ENCODE results near the gene SEMA7A. TPM values are rescaled to one million over a fixed set of nuclear protein-coding genes. Genes with fewer than 3 reads are reported as not detected.
"Not testable (repeated sequence)": the region's sequence is repeated elsewhere in the genome, so short reads cannot be mapped to it uniquely, and the experiment has no call there.

Gene SEMA7A
- total and polyA plus RNA-seq, 9 donors: 3.2 to 98.6 (median 9.0) TPM

- TF ChIP-seq EP300 (IDR thresholded peaks at IDR 0.05): no peak
- no peak for TF ChIP-seq POLR2A (IDR thresholded peaks at IDR 0.05)
- TF ChIP-seq, protein P1, sequence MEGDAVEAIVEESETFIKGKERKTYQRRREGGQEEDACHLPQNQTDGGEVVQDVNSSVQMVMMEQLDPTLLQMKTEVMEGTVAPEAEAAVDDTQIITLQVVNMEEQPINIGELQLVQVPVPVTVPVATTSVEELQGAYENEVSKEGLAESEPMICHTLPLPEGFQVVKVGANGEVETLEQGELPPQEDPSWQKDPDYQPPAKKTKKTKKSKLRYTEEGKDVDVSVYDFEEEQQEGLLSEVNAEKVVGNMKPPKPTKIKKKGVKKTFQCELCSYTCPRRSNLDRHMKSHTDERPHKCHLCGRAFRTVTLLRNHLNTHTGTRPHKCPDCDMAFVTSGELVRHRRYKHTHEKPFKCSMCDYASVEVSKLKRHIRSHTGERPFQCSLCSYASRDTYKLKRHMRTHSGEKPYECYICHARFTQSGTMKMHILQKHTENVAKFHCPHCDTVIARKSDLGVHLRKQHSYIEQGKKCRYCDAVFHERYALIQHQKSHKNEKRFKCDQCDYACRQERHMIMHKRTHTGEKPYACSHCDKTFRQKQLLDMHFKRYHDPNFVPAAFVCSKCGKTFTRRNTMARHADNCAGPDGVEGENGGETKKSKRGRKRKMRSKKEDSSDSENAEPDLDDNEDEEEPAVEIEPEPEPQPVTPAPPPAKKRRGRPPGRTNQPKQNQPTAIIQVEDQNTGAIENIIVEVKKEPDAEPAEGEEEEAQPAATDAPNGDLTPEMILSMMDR (IDR thresholded peaks at IDR 0.05): no peak
- 82 to 88% (median 87%) methylated on average over 3 of the region's 3 CpGs for WGBS, 3 donors
- no peaks in the 10 kb centered on the region for H3K36me3 ChIP-seq
- no peak for DNase-seq
- no peaks in the 10 kb centered on the region for H3K27me3 ChIP-seq
- peaks cover 3% of the 10 kb centered on the region for H3K4me1 ChIP-seq (ENCODE audit: insufficient read depth)
- H3K4me3 ChIP-seq: no peak overlapping the region
- intact Hi-C loops (cut with DNase I): loop anchor here in 1 of 4 donors (5.0 kb wide), 1 partner anchor 159 kb away; the partner anchor contains the start of gene CLK3
- no peak overlapping the region for H3K27ac ChIP-seq
- no peaks in the 10 kb centered on the region for H3K9me3 ChIP-seq
Measured at GRCh38 chr15:74458473-74458872, 24.7 kb upstream of the SEMA7A start.

- intact Hi-C loops (cut with DNase I): loop anchor here in 1 of 4 donors (5.0 kb wide), 1 partner anchor 160 kb away; the partner anchor contains the start of gene CLK3
- not testable (repeated sequence) for H3K27ac ChIP-seq
Measured at GRCh38 chr15:74457036-74457435, 23.3 kb upstream of the SEMA7A start.

GRCh38 chr15:74454764-74455500, 21.2 kb upstream of the SEMA7A start:
- intact Hi-C loops (cut with DNase I): loop anchor here in 1 of 4 donors (5.0 kb wide), 1 partner anchor 162 kb away; the partner anchor contains the start of gene CLK3
- Histone ChIP-seq H3K36me3 (no peaks in the 10 kb centered on the region), H3K4me1 (ENCODE audit: insufficient read depth) (no peaks in the 10 kb centered on the region), H3K27ac (no peak overlapping the region), H3K27me3 (no peaks in the 10 kb centered on the region), H3K9me3 (no peaks in the 10 kb centered on the region), H3K4me3 (no peak overlapping the region)
- DNase-seq: no peak
- no peak for TF ChIP-seq EP300 (IDR thresholded peaks at IDR 0.05)
- no peak for TF ChIP-seq POLR2A (IDR thresholded peaks at IDR 0.05)
- TF ChIP-seq, protein P1 (IDR thresholded peaks at IDR 0.05): no peak

More at GRCh38 chr15:74457036-74457435, 23.3 kb upstream of the SEMA7A start:
- H3K4me1 ChIP-seq (ENCODE audit: insufficient read depth); H3K36me3 ChIP-seq; H3K4me3 ChIP-seq; DNase-seq; H3K27me3 ChIP-seq; H3K9me3 ChIP-seq: not testable (repeated sequence)
- 92 to 94% (median 93%) methylated on average over 10 of the region's 10 CpGs for WGBS, 3 donors

- intact Hi-C loops (cut with DNase I): no loop called here
- no peaks in the 10 kb centered on the region for H3K27me3 ChIP-seq
- TF ChIP-seq, protein P1 (IDR thresholded peaks at IDR 0.05): no peak
- TF ChIP-seq POLR2A (IDR thresholded peaks at IDR 0.05): no peak
- TF ChIP-seq EP300 (IDR thresholded peaks at IDR 0.05): no peak
- no peak for DNase-seq
- H3K9me3 ChIP-seq: no peaks in the 10 kb centered on the region
- no peaks in the 10 kb centered on the region for H3K4me1 ChIP-seq (ENCODE audit: insufficient read depth)
- 76 to 81% (median 77%) methylated on average over 13 of the region's 13 CpGs for WGBS, 3 donors
- no peak overlapping the region for H3K27ac ChIP-seq
- H3K36me3 ChIP-seq: no peaks in the 10 kb centered on the region
- no peak overlapping the region for H3K4me3 ChIP-seq
Measured at GRCh38 chr15:74453925-74454763, 20.4 kb upstream of the SEMA7A start.
